Astrocyte (in vitro differentiated cells and primary cell): ENCODE data around the gene GABRA4. TPM values are rescaled to one million over a fixed set of nuclear protein-coding genes. Genes with fewer than 3 reads are reported as not detected.

Source experiments
- DNase-seq: peaks from one replicate; pipeline ENCODE4 v3.0.0-alpha.2; 2010; ENCODE audit warnings: low read depth
- FAIRE-seq: peaks from 2 replicates; lab custom pipeline; 2011; peaks lifted over from hg19 to GRCh38; lab: Jason Lieb, UNC
- H2AFZ ChIP-seq: 2 replicates; pipeline ENCODE4 v1.6.0; 2012; ENCODE audit warnings: low read depth, low read length, inconsistent platforms
- H3K27ac ChIP-seq: 2 replicates; pipeline ENCODE4 v1.5.1; 2011; ENCODE audit warnings: low read depth, low read length, inconsistent platforms
- H3K27me3 ChIP-seq: 2 replicates; pipeline ENCODE4 v1.6.0; 2011; ENCODE audit warnings: low read length, inconsistent platforms; ENCODE audit not compliant: insufficient read depth
- H3K36me3 ChIP-seq: 2 replicates; pipeline ENCODE4 v1.5.1; 2011; ENCODE audit warnings: low read length, inconsistent platforms; ENCODE audit not compliant: insufficient read depth
- H3K4me1 ChIP-seq: 2 replicates; pipeline ENCODE4 v1.5.1; 2011; ENCODE audit warnings: low read length, inconsistent platforms; ENCODE audit not compliant: insufficient read depth
- H3K4me2 ChIP-seq: 2 replicates; pipeline ENCODE4 v1.6.0; 2012; ENCODE audit warnings: low read length, inconsistent platforms
- H3K4me3 ChIP-seq: 2 replicates; pipeline ENCODE4 v1.5.1; 2011; ENCODE audit warnings: low read depth, mild to moderate bottlenecking, low read length, inconsistent platforms; ENCODE audit not compliant: insufficient read depth
- H3K79me2 ChIP-seq: 2 replicates; pipeline ENCODE4 v1.6.0; 2012; ENCODE audit warnings: mild to moderate bottlenecking, low read length, inconsistent platforms; ENCODE audit not compliant: insufficient read depth
- H3K9ac ChIP-seq: 2 replicates; pipeline ENCODE4 v1.6.0; 2012; ENCODE audit warnings: mild to moderate bottlenecking, low read length, inconsistent platforms
- H3K9me3 ChIP-seq: 2 replicates; pipeline ENCODE4 v1.5.1; 2012; ENCODE audit warnings: low read depth, mild to moderate bottlenecking, low read length, inconsistent platforms; ENCODE audit not compliant: insufficient read depth
- H4K20me1 ChIP-seq: 2 replicates; pipeline ENCODE4 v1.6.0; 2012; ENCODE audit warnings: low read length, inconsistent platforms; ENCODE audit not compliant: insufficient read depth
- H3K27ac Mint-ChIP-seq: one replicate; pipeline ENCODE4 v1.8.0; 2021; ENCODE audit warnings: mild to moderate bottlenecking, mixed read lengths; ENCODE audit not compliant: unreplicated experiment
- H3K27me3 Mint-ChIP-seq: one replicate; pipeline ENCODE4 v1.8.0; 2021; ENCODE audit warnings: low read depth, mixed read lengths; ENCODE audit not compliant: unreplicated experiment
- H3K36me3 Mint-ChIP-seq: one replicate; pipeline ENCODE4 v1.8.0; 2021; ENCODE audit warnings: low read depth, mixed read lengths; ENCODE audit not compliant: unreplicated experiment
- H3K4me1 Mint-ChIP-seq: one replicate; pipeline ENCODE4 v1.8.0; 2021; ENCODE audit warnings: low read depth, mixed read lengths; ENCODE audit not compliant: unreplicated experiment
- H3K4me3 Mint-ChIP-seq: one replicate; pipeline ENCODE4 v1.8.0; 2021; ENCODE audit warnings: mild to moderate bottlenecking, moderate library complexity, mixed read lengths; ENCODE audit not compliant: unreplicated experiment
- H3K9me3 Mint-ChIP-seq: one replicate; pipeline ENCODE4 v1.8.0; 2021; ENCODE audit warnings: mild to moderate bottlenecking, mixed read lengths; ENCODE audit not compliant: unreplicated experiment
- CTCF ChIP-seq: IDR thresholded peaks from 2 replicates; pipeline ENCODE4 v1.5.1; 2011; ENCODE audit warnings: low read depth, mild to moderate bottlenecking, inconsistent platforms, low read length, moderate library complexity; ENCODE audit not compliant: insufficient read depth
- EZH2 ChIP-seq: IDR thresholded peaks from 2 replicates; pipeline ENCODE4 v1.6.1; 2012; ENCODE audit warnings: mild to moderate bottlenecking, low read length, inconsistent platforms; ENCODE audit not compliant: insufficient read depth
- total RNA-seq: library from RNA; stranded (reverse); gene quantifications from 2 replicates; pipeline ENCODE4 v1.2.1, GENCODE V29; 2021

Gene GABRA4
- total RNA-seq, 1 donor from 2014 or later = not detected

- Histone ChIP-seq H3K4me1 (no peaks in the 10 kb centered on the region), H3K4me3 (no peak overlapping the region), H3K27me3 (no peaks in the 10 kb centered on the region), H3K9ac (no peak overlapping the region), H2AFZ (no peak overlapping the region), H3K36me3 (no peaks in the 10 kb centered on the region), H3K9me3 (no peaks in the 10 kb centered on the region), H4K20me1 (no peaks in the 10 kb centered on the region), H3K4me2 (no peak overlapping the region), H3K79me2 (no peaks in the 10 kb centered on the region), H3K27ac (no peak overlapping the region)
- FAIRE-seq (no peak), DNase-seq (peak; percentile 16)
- Mint-ChIP-seq H3K9me3 (no peaks in the 10 kb centered on the region), H3K27me3 (peaks cover 8% of the 10 kb centered on the region), H3K27ac (no peak overlapping the region), H3K4me1 (peaks cover 3% of the 10 kb centered on the region), H3K4me3 (no peak overlapping the region), H3K36me3 (no peaks in the 10 kb centered on the region)
- TF ChIP-seq EZH2 (no peak), CTCF (no peak)
Observed at GRCh38 chr4:46922205-46922604, 71.2 kb downstream of the GABRA4 start.

GRCh38 chr4:46909078-46909477 lies 84.3 kb downstream of the GABRA4 start, which contains the start of gene COX7B2:
Gene COX7B2 (minus strand): TSS chr4:46909245. CDS start chr4:46735192, 174,053 bp downstream.
- FAIRE-seq (no peak), DNase-seq (no peak)
- no peak within 1 kb of the TSS for H2AFZ ChIP-seq
- no peak within 1 kb of the TSS for H3K4me2 ChIP-seq
- no peaks in the 10 kb centered on the region for H3K27me3 ChIP-seq
- Mint-ChIP-seq H3K27me3 (no peaks in the 10 kb centered on the region), H3K36me3 (no peaks in the 10 kb centered on the region), H3K9me3 (peaks cover 2% of the 10 kb centered on the region), H3K4me3 (no peak within 1 kb of the TSS), H3K27ac (no peak within 1 kb of the TSS), H3K4me1 (no peaks in the 10 kb centered on the region)
- no peaks in the 10 kb centered on the region for H3K79me2 ChIP-seq
- no peak within 1 kb of the TSS for H3K9ac ChIP-seq
- H4K20me1 ChIP-seq = no peaks in the 10 kb centered on the region
- TF ChIP-seq CTCF (no peak), EZH2 (no peak)
- no peak within 1 kb of the TSS for H3K4me3 ChIP-seq
- no peak within 1 kb of the TSS for H3K27ac ChIP-seq
- no peaks in the 10 kb centered on the region for H3K36me3 ChIP-seq
- H3K4me1 ChIP-seq = no peaks in the 10 kb centered on the region
- no peaks in the 10 kb centered on the region for H3K9me3 ChIP-seq

GRCh38 chr4:46908148-46908547 lies 85.2 kb downstream of the GABRA4 start:
- Histone ChIP-seq H3K4me2 (no peak overlapping the region), H3K27ac (no peak overlapping the region), H4K20me1 (no peaks in the 10 kb centered on the region), H2AFZ (no peak overlapping the region), H3K9ac (no peak overlapping the region), H3K4me3 (no peak overlapping the region), H3K4me1 (no peaks in the 10 kb centered on the region), H3K9me3 (no peaks in the 10 kb centered on the region), H3K27me3 (no peaks in the 10 kb centered on the region), H3K79me2 (no peaks in the 10 kb centered on the region), H3K36me3 (no peaks in the 10 kb centered on the region)
- H3K4me3 Mint-ChIP-seq = no peak overlapping the region
- H3K9me3 Mint-ChIP-seq = peaks cover 2% of the 10 kb centered on the region
- no peak overlapping the region for H3K27ac Mint-ChIP-seq
- no peaks in the 10 kb centered on the region for H3K27me3 Mint-ChIP-seq
- H3K4me1 Mint-ChIP-seq = no peaks in the 10 kb centered on the region
- H3K36me3 Mint-ChIP-seq = no peaks in the 10 kb centered on the region
- FAIRE-seq (no peak), DNase-seq (no peak)
- TF ChIP-seq CTCF (no peak), EZH2 (no peak)
